Measurements from ENCODE around the gene ARAP3.

The ARAP3 gene

GRCh38 chr5:141639357-141640050 is 42.5 kb downstream of the ARAP3 start:
- DNase-seq = no peak

- DNase-seq = no peak
Observed at GRCh38 chr5:141638771-141639170, 43.3 kb downstream of the ARAP3 start.

- peak; percentile 73 for DNase-seq
Observed at GRCh38 chr5:141637767-141638419, 44.1 kb downstream of the ARAP3 start.

GRCh38 chr5:141637123-141637766 is 44.8 kb downstream of the ARAP3 start:
- peak; percentile 33 for DNase-seq

GRCh38 chr5:141636413-141637122 is 45.5 kb downstream of the ARAP3 start, which contains the start of the genes HDAC3 and RELL2:
Gene HDAC3 (minus strand): TSS chr5:141636849. CDS start chr5:141636790, 59 bp downstream.
Gene RELL2 (plus strand): TSS chr5:141636997. CDS start chr5:141638226, 1,229 bp downstream.
- peak; percentile 94 for DNase-seq

GRCh38 chr5:141636106-141636412 is 46.0 kb downstream of the ARAP3 start:
- no peak for DNase-seq

DNA sequence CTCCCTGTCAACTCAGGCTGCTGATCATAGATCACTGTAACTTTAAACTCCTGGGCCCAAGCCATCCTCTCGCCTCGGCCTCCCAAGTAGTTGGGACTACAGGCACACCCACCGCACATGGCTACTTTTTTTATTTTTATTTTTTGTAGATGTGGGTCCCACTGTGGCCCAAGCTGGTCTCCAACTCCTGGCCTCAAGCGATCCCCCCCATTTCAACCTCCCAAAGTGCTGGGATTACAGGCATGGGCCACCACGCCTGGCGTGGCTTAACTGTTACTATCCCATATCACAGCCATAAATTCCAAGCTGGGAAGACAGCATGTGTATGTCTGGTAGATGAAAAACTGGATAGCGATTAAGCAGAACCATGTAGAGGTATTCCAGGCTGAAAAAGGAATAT is 46.4 kb downstream of the ARAP3 start:
- DNase-seq = peak; percentile 14

- DNase-seq = peak; percentile 7
Observed at GRCh38 chr5:141634720-141635119, 47.3 kb downstream of the ARAP3 start.

DNA sequence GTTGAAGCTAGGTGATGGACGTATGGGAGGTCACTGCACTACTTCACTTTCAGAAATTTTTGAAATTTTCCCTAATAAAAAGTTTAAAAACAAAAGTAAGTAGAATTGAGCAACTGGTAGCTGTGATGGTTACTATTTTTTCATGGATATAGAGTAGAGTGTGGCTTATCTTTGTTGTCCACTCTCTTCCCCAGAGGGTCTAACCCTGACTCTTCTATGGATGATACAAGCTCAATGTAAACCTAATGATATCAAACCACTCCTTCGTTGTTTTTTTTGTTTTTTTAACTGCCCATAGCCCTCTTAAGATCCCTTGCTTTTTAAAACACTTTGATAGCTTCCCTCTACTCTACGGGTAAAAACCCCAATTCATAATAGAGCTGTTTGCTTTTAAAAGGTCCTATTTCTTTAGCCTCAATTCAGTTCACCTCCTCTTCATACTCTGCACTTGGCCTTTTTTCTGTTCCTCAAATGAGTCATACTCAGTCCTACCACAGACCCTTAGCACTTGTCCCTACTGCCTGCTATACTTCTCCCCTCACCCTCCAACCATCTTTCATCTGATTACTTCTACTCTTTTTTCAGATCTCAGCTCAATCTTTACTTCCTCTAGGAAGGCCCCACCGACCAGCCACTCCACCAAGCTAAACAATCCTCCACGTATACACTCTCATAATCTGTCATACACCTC is 48.0 kb downstream of the ARAP3 start:
- peak; percentile 6 for DNase-seq

DNA sequence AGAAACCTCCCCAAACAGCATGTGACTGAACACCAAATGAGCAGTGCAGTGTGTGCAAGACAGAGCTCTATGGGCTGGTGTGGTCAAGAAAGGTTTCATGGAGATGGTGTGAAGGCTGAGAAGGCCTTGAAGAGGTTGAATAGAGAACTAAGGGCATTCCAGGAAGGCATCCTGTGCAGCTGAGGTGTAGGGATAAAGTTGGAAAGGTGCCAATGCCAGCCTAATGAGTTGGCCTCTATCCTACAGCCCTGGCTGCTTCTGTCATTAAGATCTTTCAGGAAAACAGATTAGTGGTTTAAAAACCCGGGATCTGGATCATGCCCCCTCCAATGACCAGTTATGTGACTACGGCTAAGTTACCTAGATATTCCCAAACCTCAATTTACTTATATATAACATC is 49.4 kb downstream of the ARAP3 start:
- peak; percentile 8 for DNase-seq

DNA sequence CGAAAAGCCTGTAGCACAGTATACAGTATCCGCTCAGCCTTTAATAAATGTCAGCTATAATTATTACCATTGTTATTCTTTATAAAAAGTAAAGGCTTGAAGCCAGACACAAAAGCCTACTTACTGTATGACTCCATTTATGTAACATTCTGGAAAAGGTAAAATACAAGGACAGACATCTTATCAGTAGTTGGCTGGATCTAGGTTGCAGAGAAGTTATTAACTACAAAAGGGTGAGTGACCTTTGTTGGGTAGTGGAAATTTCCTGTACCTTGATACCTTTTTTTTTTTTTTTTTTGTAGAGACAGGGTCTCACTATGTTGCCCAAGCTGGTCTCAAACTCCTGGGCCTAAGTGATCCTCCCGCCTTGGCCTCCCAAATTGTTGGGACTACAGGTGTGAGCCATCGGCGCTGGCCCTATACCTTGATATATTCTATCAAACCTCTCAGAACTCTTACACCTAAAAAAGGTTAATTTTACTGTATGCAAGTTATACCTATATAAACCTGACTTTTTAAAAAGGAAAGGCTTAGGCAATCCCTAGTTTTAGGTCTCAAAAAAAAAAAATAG is 51.4 kb downstream of the ARAP3 start:
- no peak for DNase-seq

- no peak for DNase-seq
Observed at GRCh38 chr5:141628175-141628788, 53.7 kb downstream of the ARAP3 start.

- no peak for DNase-seq
Observed at GRCh38 chr5:141623611-141624010, 58.4 kb downstream of the ARAP3 start.

DNA sequence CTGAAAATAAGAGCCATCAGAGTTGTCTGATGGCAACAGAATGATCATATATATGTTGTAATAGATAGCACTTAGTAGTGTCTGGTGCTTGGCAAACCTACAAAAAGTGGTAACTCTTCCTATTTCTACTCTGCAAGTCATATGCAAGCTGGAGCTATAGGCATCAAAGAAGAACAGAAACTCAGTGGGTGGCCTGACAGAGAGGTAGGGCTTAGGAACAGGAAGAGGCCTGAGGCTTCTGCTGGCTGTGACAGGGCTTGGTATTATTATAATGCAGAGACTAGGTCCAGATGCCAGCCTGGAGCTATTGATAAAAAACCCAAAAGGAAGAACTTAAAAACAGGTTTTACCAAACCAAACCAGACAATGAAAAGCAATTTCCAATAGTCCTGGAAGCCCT is 58.8 kb downstream of the ARAP3 start:
- DNase-seq = no peak

GRCh38 chr5:141618804-141619554 is 63.1 kb downstream of the ARAP3 start, which contains the start of gene DIAPH1:
Gene DIAPH1 (minus strand): TSS chr5:141619000. CDS start chr5:141618914, 86 bp downstream.
- peak; percentile 98 for DNase-seq

- no peak for DNase-seq
Observed at GRCh38 chr5:141618030-141618803, 63.8 kb downstream of the ARAP3 start.

- no peak for DNase-seq
Observed at GRCh38 chr5:141617682-141618029, 64.4 kb downstream of the ARAP3 start.

- no peak for DNase-seq
Observed at GRCh38 chr5:141617128-141617527, 64.9 kb downstream of the ARAP3 start.

DNA sequence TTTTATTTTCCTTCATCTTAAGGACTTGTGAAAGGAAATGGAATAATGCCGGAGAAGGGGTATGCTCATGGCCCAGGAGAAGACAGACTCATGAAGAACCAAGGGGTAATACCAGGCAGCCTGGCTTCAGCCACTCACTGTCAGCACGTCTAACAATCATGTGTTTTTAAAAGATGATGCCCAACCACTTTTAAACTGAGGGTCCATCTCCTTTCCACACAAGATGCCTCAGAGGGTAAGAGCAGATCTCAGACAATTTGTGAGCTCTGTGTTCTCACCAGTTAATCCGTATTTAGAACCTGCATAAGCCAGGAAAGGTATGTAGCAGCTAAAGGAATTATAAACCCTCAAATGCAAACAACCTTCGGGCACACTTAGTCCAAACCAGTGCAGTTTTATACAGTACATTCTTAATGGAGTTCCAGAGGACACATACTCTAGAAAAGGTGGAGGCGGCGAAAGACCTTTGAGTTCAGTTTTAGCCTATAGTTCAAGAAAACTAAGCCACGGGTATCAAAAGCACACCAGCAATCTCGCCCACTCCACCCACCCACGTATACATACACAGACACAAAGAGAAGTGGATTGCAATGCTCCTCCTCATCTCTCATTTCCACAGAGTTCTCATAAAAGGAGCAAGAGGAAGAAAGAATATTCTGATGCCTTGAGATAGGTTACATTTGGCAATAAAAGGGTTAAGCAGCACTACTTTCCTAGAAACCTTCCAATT is 65.9 kb downstream of the ARAP3 start:
- DNase-seq = no peak

DNA sequence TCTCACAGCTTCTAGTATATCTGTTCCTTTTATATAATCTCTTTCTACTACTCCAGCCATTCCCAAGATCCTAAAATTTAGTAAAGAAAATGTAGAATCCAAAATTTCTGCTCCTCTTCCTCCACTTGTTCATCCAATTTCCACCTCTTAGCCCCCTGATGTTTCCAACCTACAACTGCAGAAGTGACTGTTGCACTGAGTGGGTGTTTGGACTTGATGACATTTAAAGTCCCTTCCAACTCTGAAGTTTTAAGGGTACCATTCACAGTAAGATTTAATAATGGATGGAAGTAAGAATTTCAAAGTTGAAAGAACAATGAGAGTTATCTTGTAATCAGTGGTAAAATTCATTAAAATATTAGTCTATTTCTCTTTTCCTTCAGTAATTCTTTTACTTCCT is 68.7 kb downstream of the ARAP3 start:
- DNase-seq = no peak

All from right hindlimb (tissue), 1 donor.